Neural cell (in vitro differentiated cells): ENCODE results near the gene IGLL5. TPM values are rescaled to one million over a fixed set of nuclear protein-coding genes. Genes with fewer than 3 reads are reported as not detected.

Source experiments
- H2AFZ ChIP-seq: fragments of 200-600, 300-800 bp; sonication (generic), shearing (Covaris generic); 2 replicates; pipeline ENCODE4 v1.6.0; 2014; ENCODE audit warnings: low read depth, mild to moderate bottlenecking, antibody characterized with exemption, low read length, moderate library complexity
- H3F3A ChIP-seq: fragments of 200-600 bp; shearing (Covaris generic); 2 replicates; pipeline ENCODE4 v1.6.1; 2016; ENCODE audit warnings: mild to moderate bottlenecking, moderate library complexity, mixed read lengths, antibody characterized with exemption, low read length; ENCODE audit not compliant: insufficient read depth, poor library complexity, severe bottlenecking
- H3K27ac ChIP-seq: fragments of 200-600, 300-800 bp; sonication (generic), shearing (Covaris generic); 2 replicates; pipeline ENCODE4 v1.5.1; 2014; ENCODE audit warnings: mild to moderate bottlenecking, low read length, moderate library complexity
- H3K27me3 ChIP-seq: fragments of 300-800, 200-600 bp; sonication (generic), shearing (Covaris generic); 2 replicates; pipeline ENCODE4 v1.6.0; 2014; ENCODE audit warnings: mild to moderate bottlenecking, low read depth, low read length, moderate library complexity; ENCODE audit not compliant: insufficient read depth
- H3K36me3 ChIP-seq: fragments of 300-800, 200-600 bp; sonication (generic), shearing (Covaris generic); 2 replicates; pipeline ENCODE4 v1.5.1; 2014; ENCODE audit warnings: mild to moderate bottlenecking, antibody characterized with exemption, low read length, moderate library complexity; ENCODE audit not compliant: insufficient read depth
- H3K4me2 ChIP-seq: fragments of 300-800, 200-600 bp; sonication (generic), shearing (Covaris generic); 2 replicates; pipeline ENCODE4 v1.6.0; 2014; ENCODE audit warnings: mild to moderate bottlenecking, low read length
- H3K4me3 ChIP-seq: fragments of 300-800, 200-600 bp; sonication (generic), shearing (Covaris generic); 2 replicates; pipeline ENCODE4 v1.5.1; 2014; ENCODE audit warnings: mild to moderate bottlenecking, low read length, moderate library complexity
- H3K79me2 ChIP-seq: fragments of 200-600 bp; shearing (Covaris generic); replicated peaks from 2 replicates; pipeline ENCODE4 v1.6.0; 2014; ENCODE audit warnings: mild to moderate bottlenecking, low read length, moderate library complexity; ENCODE audit not compliant: insufficient read depth
- H3K9ac ChIP-seq: fragments of 300-800, 200-600 bp; sonication (generic), shearing (Covaris generic); 2 replicates; pipeline ENCODE4 v1.6.1; 2016; ENCODE audit warnings: mild to moderate bottlenecking, low read length, mixed read lengths
- H3K9me2 ChIP-seq: fragments of 200-600 bp; shearing (Covaris generic); 2 replicates; pipeline ENCODE4 v1.6.1; 2016; ENCODE audit warnings: mild to moderate bottlenecking, low read length, mixed read lengths; ENCODE audit not compliant: insufficient read depth
- H3K9me3 ChIP-seq: fragments of 200-600, 300-800 bp; sonication (generic), shearing (Covaris generic); 2 replicates; pipeline ENCODE4 v1.6.1; 2016; ENCODE audit warnings: mild to moderate bottlenecking, mixed run types, low read length, moderate library complexity, mixed read lengths
- H4K20me1 ChIP-seq: fragments of 200-600 bp; shearing (Covaris generic); 2 replicates; pipeline ENCODE4 v1.6.1; 2016; ENCODE audit warnings: mild to moderate bottlenecking, mixed run types; ENCODE audit not compliant: insufficient read depth
- EP300 ChIP-seq: fragments of 450-650 bp; conservative IDR thresholded peaks from 2 replicates; pipeline ENCODE4 v1.6.1; 2014; ENCODE audit warnings: antibody characterized with exemption, mild to moderate bottlenecking, moderate library complexity; ENCODE audit not compliant: poor library complexity, severe bottlenecking
- EZH2 ChIP-seq: fragments of 200-600, 300-800 bp; shearing (Covaris generic), sonication (generic); IDR thresholded peaks from 2 replicates; pipeline ENCODE4 v1.6.1; 2014; ENCODE audit warnings: antibody characterized with exemption, low read length, borderline replicate concordance, mild to moderate bottlenecking; ENCODE audit not compliant: insufficient read depth, poor library complexity, severe bottlenecking
- MXI1 ChIP-seq: fragments of 450-650 bp; conservative IDR thresholded peaks from 2 replicates; pipeline ENCODE4 v1.6.1; 2014; ENCODE audit warnings: antibody characterized with exemption, mild to moderate bottlenecking; ENCODE audit not compliant: poor library complexity, severe bottlenecking
- POLR2AphosphoS5 ChIP-seq: IDR thresholded peaks from 2 replicates; pipeline ENCODE4 v1.6.1; 2012
- RAD21 ChIP-seq: fragments of 450-650 bp; conservative IDR thresholded peaks from 2 replicates; pipeline ENCODE4 v1.6.1; 2014; ENCODE audit warnings: antibody characterized with exemption, mild to moderate bottlenecking, moderate library complexity
- REST ChIP-seq: IDR thresholded peaks from 2 replicates; pipeline ENCODE4 v1.6.1; 2012; ENCODE audit warnings: borderline replicate concordance
- SMC3 ChIP-seq: fragments of 450-650 bp; conservative IDR thresholded peaks from 2 replicates; pipeline ENCODE4 v1.6.1; 2014; ENCODE audit warnings: antibody characterized with exemption, mild to moderate bottlenecking, moderate library complexity; ENCODE audit not compliant: poor library complexity
- TAF1 ChIP-seq: IDR thresholded peaks from 2 replicates; pipeline ENCODE4 v1.6.1; 2012; ENCODE audit warnings: low read depth
- polyA plus RNA-seq: library from polyadenylated mRNA; depleted of rRNA; stranded (reverse); fragments of >200 nt; gene quantifications from 2 replicates; pipeline ENCODE4 v1.2.3, GENCODE V29; 2014
- TF ChIP-seq, protein P1 (sequence below): fragments of 450-650 bp; IDR thresholded peaks from 2 replicates; pipeline ENCODE4 v1.5.1; 2014; ENCODE audit warnings: antibody characterized with exemption, mild to moderate bottlenecking, moderate library complexity; ENCODE audit not compliant: poor library complexity, severe bottlenecking

Gene IGLL5
- polyA plus RNA-seq, 1 donor from 2014 or later: 0.19 TPM

GRCh38 chr22:22933807-22934542, 46.4 kb downstream of the IGLL5 start:
- Histone ChIP-seq H3F3A (no peaks in the 10 kb centered on the region), H3K9me3 (no peaks in the 10 kb centered on the region), H3K79me2 (no peaks in the 10 kb centered on the region), H3K4me3 (no peak overlapping the region), H3K27me3 (no peaks in the 10 kb centered on the region), H3K36me3 (no peaks in the 10 kb centered on the region), H3K9me2 (no peaks in the 10 kb centered on the region), H2AFZ (no peak overlapping the region), H3K9ac (no peak overlapping the region), H3K27ac (no peak overlapping the region), H3K4me2 (no peak overlapping the region), H4K20me1 (no peaks in the 10 kb centered on the region)
- TF ChIP-seq, protein P1, sequence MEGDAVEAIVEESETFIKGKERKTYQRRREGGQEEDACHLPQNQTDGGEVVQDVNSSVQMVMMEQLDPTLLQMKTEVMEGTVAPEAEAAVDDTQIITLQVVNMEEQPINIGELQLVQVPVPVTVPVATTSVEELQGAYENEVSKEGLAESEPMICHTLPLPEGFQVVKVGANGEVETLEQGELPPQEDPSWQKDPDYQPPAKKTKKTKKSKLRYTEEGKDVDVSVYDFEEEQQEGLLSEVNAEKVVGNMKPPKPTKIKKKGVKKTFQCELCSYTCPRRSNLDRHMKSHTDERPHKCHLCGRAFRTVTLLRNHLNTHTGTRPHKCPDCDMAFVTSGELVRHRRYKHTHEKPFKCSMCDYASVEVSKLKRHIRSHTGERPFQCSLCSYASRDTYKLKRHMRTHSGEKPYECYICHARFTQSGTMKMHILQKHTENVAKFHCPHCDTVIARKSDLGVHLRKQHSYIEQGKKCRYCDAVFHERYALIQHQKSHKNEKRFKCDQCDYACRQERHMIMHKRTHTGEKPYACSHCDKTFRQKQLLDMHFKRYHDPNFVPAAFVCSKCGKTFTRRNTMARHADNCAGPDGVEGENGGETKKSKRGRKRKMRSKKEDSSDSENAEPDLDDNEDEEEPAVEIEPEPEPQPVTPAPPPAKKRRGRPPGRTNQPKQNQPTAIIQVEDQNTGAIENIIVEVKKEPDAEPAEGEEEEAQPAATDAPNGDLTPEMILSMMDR: no peak
- TF ChIP-seq EP300 (no peak), MXI1 (no peak), TAF1 (no peak), SMC3 (no peak), RAD21 (no peak), REST (no peak), POLR2AphosphoS5 (no peak), EZH2 (no peak)

GRCh38 chr22:22934543-22935055, 47.0 kb downstream of the IGLL5 start:
- no peaks in the 10 kb centered on the region for H3K79me2 ChIP-seq
- H3K9me2 ChIP-seq: no peaks in the 10 kb centered on the region
- no peaks in the 10 kb centered on the region for H4K20me1 ChIP-seq
- H3K4me2 ChIP-seq: no peak overlapping the region
- no peak overlapping the region for H3K9ac ChIP-seq
- no peaks in the 10 kb centered on the region for H3K36me3 ChIP-seq
- no peaks in the 10 kb centered on the region for H3K9me3 ChIP-seq
- TF ChIP-seq SMC3 (no peak), POLR2AphosphoS5 (no peak), REST (no peak), TAF1 (no peak), EZH2 (no peak), EP300 (no peak), MXI1 (no peak), RAD21 (no peak)
- TF ChIP-seq, protein P1: no peak
- no peak overlapping the region for H2AFZ ChIP-seq
- no peaks in the 10 kb centered on the region for H3F3A ChIP-seq
- H3K4me3 ChIP-seq: no peak overlapping the region
- H3K27me3 ChIP-seq: no peaks in the 10 kb centered on the region
- no peak overlapping the region for H3K27ac ChIP-seq
